Parathyroid adenoma (tissue), 2 donors: ENCODE data around the gene TMEM89.

Source experiments
- H2AFZ ChIP-seq: fragments of 300-600 bp; sonication (generic); one replicate; pipeline ENCODE4 v1.7.0; 2017; ENCODE audit warnings: antibody characterized with exemption, mild to moderate bottlenecking
- H3K27ac ChIP-seq: fragments of 300-600 bp; sonication (generic); one replicate; pipeline ENCODE4 v1.7.0; 2017
- H3K27me3 ChIP-seq: fragments of 300-600 bp; sonication (generic); one replicate; pipeline ENCODE4 v1.7.0; 2017; ENCODE audit warnings: low read length; ENCODE audit not compliant: control insufficient read depth, insufficient read depth
- H3K36me3 ChIP-seq: fragments of 300-600 bp; sonication (generic); one replicate; pipeline ENCODE4 v1.7.0; 2017; ENCODE audit warnings: low read length; ENCODE audit not compliant: control insufficient read depth, insufficient read depth
- H3K4me1 ChIP-seq: fragments of 300-600 bp; sonication (generic); one replicate; pipeline ENCODE4 v1.7.0; 2017; ENCODE audit warnings: control low read depth
- H3K4me2 ChIP-seq: fragments of 300-600 bp; sonication (generic); one replicate; pipeline ENCODE4 v1.7.0; 2017; ENCODE audit warnings: low read length
- H3K4me3 ChIP-seq: fragments of 300-600 bp; sonication (generic); one replicate; pipeline ENCODE4 v1.7.0; 2017; ENCODE audit warnings: low read depth, low read length
- H3K79me2 ChIP-seq: fragments of 300-600 bp; sonication (generic); one replicate; pipeline ENCODE4 v1.7.0; 2017; ENCODE audit warnings: control low read depth
- H3K9ac ChIP-seq: fragments of 300-600 bp; sonication (generic); one replicate; pipeline ENCODE4 v1.7.0; 2017; ENCODE audit warnings: mild to moderate bottlenecking
- H3K9me3 ChIP-seq: fragments of 300-600 bp; sonication (generic); one replicate; pipeline ENCODE4 v1.7.0; 2017; ENCODE audit warnings: low read length; ENCODE audit not compliant: control insufficient read depth
- TF ChIP-seq, protein P1 (sequence below): fragments of 300-600 bp; sonication (generic); IDR thresholded peaks from one replicate; pipeline ENCODE4 v1.7.0; 2017; ENCODE audit warnings: antibody characterized with exemption, mild to moderate bottlenecking
- donor health status: primary hyperparathyroidism.

Gene TMEM89

DNA sequence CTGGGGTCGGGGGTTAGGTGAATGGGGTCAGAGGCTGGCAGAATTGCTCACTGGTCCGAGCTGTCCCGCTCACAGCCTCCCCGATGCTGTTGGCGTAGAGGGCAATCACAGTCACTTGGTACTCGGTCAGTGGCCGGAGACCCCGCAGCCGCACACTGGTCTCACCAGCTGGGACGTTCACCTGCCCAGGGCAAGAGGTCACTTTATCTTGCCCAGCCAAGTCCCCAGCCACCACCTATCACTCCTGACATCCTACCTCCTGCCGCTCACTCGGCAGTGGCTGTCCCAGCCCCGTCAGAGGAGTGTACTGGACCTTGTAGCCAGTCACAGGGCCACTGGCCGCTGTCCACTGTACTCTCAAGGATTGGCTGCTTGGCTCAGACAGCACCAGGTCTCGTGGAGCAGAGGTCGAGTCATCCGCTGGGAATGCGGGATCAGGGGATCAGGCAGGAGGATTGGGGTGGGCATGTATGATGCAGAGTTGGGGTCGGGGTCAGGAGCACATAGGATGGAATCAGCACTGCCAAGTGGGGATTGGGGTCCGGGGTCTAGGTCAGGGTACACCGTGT is 29.0 kb downstream of the TMEM89 start:
- no peaks in the 10 kb centered on the region for H3K27me3 ChIP-seq
- no peak overlapping the region for H3K4me2 ChIP-seq
- H3K9ac ChIP-seq: no peak overlapping the region
- peaks cover 7% of the 10 kb centered on the region for H3K4me1 ChIP-seq
- no peaks in the 10 kb centered on the region for H3K36me3 ChIP-seq
- no peak overlapping the region for H3K4me3 ChIP-seq
- H2AFZ ChIP-seq: no peak overlapping the region
- no peaks in the 10 kb centered on the region for H3K9me3 ChIP-seq
- no peak overlapping the region for H3K27ac ChIP-seq
- TF ChIP-seq, protein P1, sequence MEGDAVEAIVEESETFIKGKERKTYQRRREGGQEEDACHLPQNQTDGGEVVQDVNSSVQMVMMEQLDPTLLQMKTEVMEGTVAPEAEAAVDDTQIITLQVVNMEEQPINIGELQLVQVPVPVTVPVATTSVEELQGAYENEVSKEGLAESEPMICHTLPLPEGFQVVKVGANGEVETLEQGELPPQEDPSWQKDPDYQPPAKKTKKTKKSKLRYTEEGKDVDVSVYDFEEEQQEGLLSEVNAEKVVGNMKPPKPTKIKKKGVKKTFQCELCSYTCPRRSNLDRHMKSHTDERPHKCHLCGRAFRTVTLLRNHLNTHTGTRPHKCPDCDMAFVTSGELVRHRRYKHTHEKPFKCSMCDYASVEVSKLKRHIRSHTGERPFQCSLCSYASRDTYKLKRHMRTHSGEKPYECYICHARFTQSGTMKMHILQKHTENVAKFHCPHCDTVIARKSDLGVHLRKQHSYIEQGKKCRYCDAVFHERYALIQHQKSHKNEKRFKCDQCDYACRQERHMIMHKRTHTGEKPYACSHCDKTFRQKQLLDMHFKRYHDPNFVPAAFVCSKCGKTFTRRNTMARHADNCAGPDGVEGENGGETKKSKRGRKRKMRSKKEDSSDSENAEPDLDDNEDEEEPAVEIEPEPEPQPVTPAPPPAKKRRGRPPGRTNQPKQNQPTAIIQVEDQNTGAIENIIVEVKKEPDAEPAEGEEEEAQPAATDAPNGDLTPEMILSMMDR: no peak
- H3K79me2 ChIP-seq: no peaks in the 10 kb centered on the region

DNA sequence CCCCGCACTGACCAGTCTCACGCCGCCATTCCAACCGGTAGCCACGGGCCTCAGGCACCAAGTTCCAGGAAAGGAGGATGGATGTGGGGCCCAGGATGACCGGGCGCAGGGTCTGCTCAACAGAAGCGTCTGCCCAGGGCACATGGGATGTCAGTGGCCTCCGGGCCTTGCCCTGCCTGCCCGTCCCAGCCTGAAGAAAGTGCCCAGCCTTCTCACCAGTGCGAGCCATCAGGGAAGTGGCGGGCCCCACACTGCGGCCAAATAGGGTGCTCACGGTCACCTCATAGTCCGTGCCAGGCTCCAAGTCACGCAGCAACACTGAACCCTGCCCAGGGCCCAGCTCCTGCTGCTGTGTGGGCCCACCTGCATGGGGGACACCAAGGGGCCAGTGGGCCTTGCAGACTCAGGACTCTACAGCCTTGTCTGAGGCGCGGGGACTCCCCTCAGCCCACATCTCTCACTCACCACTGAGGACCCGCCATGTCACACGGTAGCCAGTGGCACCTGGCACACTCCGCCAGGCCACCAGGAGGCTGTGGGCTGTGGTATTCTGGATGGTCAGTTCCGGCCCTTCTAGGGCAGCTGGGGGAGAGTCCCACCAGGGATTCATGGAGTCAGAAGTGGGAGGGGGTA is 29.6 kb downstream of the TMEM89 start:
- H3K4me1 ChIP-seq: peaks cover 7% of the 10 kb centered on the region
- no peaks in the 10 kb centered on the region for H3K36me3 ChIP-seq
- H3K4me2 ChIP-seq: no peak overlapping the region
- no peak overlapping the region for H2AFZ ChIP-seq
- no peak overlapping the region for H3K4me3 ChIP-seq
- TF ChIP-seq, protein P1: no peak
- H3K9me3 ChIP-seq: no peaks in the 10 kb centered on the region
- no peak overlapping the region for H3K9ac ChIP-seq
- no peaks in the 10 kb centered on the region for H3K27me3 ChIP-seq
- H3K79me2 ChIP-seq: no peaks in the 10 kb centered on the region
- H3K27ac ChIP-seq: no peak overlapping the region

DNA sequence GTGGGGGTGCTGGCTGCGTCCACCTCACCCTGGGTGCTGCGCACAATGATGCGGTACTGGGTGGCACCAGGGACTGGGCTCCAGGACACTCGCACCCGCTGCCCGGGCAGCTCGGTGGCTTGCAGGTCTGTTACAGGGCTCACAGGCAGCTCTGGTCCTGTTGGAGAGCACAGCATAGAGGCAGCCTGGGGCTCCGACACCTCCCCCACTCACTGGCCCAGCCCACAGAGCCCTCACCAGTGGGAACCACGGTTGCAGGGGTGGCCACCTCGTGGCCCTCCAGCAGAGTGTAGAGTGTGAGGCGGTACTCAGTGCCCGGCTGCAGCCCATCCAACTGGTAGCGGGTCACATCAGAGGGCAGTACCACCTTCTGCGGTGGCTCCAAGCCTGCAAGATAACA is 30.1 kb downstream of the TMEM89 start:
- H3K27me3 ChIP-seq: no peaks in the 10 kb centered on the region
- H3K4me1 ChIP-seq: peaks cover 7% of the 10 kb centered on the region
- H3K27ac ChIP-seq: no peak overlapping the region
- TF ChIP-seq, protein P1: no peak
- H3K9me3 ChIP-seq: no peaks in the 10 kb centered on the region
- H3K79me2 ChIP-seq: no peaks in the 10 kb centered on the region
- no peaks in the 10 kb centered on the region for H3K36me3 ChIP-seq
- H3K4me2 ChIP-seq: no peak overlapping the region
- H3K9ac ChIP-seq: no peak overlapping the region
- no peak overlapping the region for H2AFZ ChIP-seq
- H3K4me3 ChIP-seq: no peak overlapping the region

DNA sequence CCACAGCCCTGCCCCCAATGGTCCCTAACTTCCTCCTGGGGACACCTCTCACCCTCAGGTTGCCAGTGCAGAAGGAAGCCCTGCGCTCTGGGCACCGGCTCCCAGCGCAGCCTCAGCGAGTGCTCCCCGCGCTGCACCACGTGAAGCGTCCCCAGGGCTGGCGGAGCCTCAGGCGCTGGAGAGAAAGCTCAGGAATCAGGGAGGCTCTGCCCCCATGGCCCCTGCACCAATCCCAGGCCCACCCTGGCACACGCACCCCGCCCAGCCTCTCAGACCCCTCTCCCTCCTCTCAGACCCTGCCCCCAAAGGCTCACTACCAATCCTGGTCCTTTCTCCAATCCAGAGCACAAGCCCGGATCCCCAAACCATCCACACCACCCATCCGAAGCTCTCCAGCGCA is 33.3 kb downstream of the TMEM89 start:
- H3K4me3 ChIP-seq: no peak overlapping the region
- H3K36me3 ChIP-seq: no peaks in the 10 kb centered on the region
- no peaks in the 10 kb centered on the region for H3K4me1 ChIP-seq
- H3K79me2 ChIP-seq: no peaks in the 10 kb centered on the region
- H3K27me3 ChIP-seq: no peaks in the 10 kb centered on the region
- TF ChIP-seq, protein P1: no peak
- H3K4me2 ChIP-seq: no peak overlapping the region
- no peak overlapping the region for H3K9ac ChIP-seq
- H3K27ac ChIP-seq: no peak overlapping the region
- no peaks in the 10 kb centered on the region for H3K9me3 ChIP-seq
- no peak overlapping the region for H2AFZ ChIP-seq

DNA sequence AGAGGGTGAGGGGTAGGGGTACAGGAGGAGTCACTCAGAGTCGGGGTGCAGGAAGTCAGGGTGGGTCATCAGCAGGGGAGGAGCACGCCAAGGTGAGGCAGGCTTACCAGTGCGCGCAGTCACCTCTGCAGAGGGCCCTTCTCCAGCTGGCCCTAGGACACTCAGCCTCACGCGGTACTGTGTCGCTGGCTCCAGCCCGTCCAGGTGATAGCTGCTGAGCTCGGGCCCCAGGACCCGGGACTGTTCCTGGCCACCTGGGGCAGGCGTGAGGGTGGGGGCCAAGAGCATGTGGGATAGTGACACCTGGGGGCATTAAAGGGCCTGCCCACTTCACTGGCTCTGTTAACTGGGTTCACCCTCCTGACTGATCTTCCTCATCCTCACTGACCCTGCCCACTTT is 33.9 kb downstream of the TMEM89 start:
- H3K27me3 ChIP-seq: no peaks in the 10 kb centered on the region
- H3K27ac ChIP-seq: no peak overlapping the region
- no peak overlapping the region for H2AFZ ChIP-seq
- no peaks in the 10 kb centered on the region for H3K79me2 ChIP-seq
- H3K9ac ChIP-seq: no peak overlapping the region
- TF ChIP-seq, protein P1: no peak
- H3K4me3 ChIP-seq: no peak overlapping the region
- H3K9me3 ChIP-seq: no peaks in the 10 kb centered on the region
- no peaks in the 10 kb centered on the region for H3K36me3 ChIP-seq
- H3K4me1 ChIP-seq: no peaks in the 10 kb centered on the region
- H3K4me2 ChIP-seq: no peak overlapping the region
